PC-9 (cell line): Measurements from ENCODE around the gene FBXL17. TPM values are rescaled to one million over a fixed set of nuclear protein-coding genes. Genes with fewer than 3 reads are reported as not detected.

Source experiments
- BruUV-seq: library from RNA; stranded (reverse); fragments of 400-500 nt; replicated peaks from 2 replicates; lab custom pipeline; 2021; lab: Mats Ljungman, UMichigan
- CTCF ChIA-PET: fragments of 300-600 bp; sonication (Branson Sonifier 250); formaldehyde crosslinking; loops from one replicate; lab custom pipeline; 2022; ENCODE audit warnings: antibody characterized with exemption; lab: Charles Lee
- POLR2A ChIA-PET: fragments of 300-600 bp; sonication (Branson Sonifier 250); formaldehyde crosslinking; loops from one replicate; lab custom pipeline; 2022; ENCODE audit warnings: antibody characterized with exemption; ENCODE audit not compliant: unreplicated experiment; lab: Charles Lee
- DNase-seq, 2 experiments: peaks; one replicate each; pipeline versions ENCODE4 v3.0.0 to v3.0.0-alpha.2; 2015 to 2022; ENCODE audit warnings: mixed read lengths in 1 of 2
- H2AFZ ChIP-seq: fragments of 200-600 bp; sonication (generic); 2 replicates; pipeline ENCODE4 v1.8.1; 2017; ENCODE audit warnings: antibody characterized with exemption
- H3F3A ChIP-seq: fragments of 200-600 bp; sonication (generic); 2 replicates; pipeline ENCODE4 v1.8.1; 2017; ENCODE audit warnings: antibody characterized with exemption, mild to moderate bottlenecking, low read depth; ENCODE audit not compliant: insufficient read depth
- H3K27ac ChIP-seq: fragments of 200-600 bp; sonication (generic); 2 replicates; pipeline ENCODE4 v1.6.1; 2016; ENCODE audit warnings: mixed run types
- H3K27me3 ChIP-seq: fragments of 200-600 bp; sonication (generic); 2 replicates; pipeline ENCODE4 v1.6.1; 2016; ENCODE audit warnings: low read depth, mixed run types; ENCODE audit not compliant: insufficient read depth
- H3K36me3 ChIP-seq: fragments of 200-600 bp; sonication (generic); 2 replicates; pipeline ENCODE4 v1.6.1; 2016; ENCODE audit warnings: low read depth, mixed run types
- H3K4me1 ChIP-seq: fragments of 200-600 bp; sonication (generic); replicated peaks from 2 replicates; pipeline ENCODE4 v1.6.1; 2016; ENCODE audit warnings: mixed run types; ENCODE audit not compliant: insufficient read depth
- H3K4me2 ChIP-seq: fragments of 200-600 bp; sonication (generic); 2 replicates; pipeline ENCODE4 v1.6.1; 2017; ENCODE audit warnings: mixed run types
- H3K4me3 ChIP-seq: fragments of 200-600 bp; sonication (generic); 2 replicates; pipeline ENCODE4 v1.6.1; 2016; ENCODE audit warnings: mixed run types
- H3K79me2 ChIP-seq: fragments of 200-600 bp; sonication (generic); 2 replicates; pipeline ENCODE4 v1.6.1; 2017; ENCODE audit warnings: low read depth, mixed run types
- H3K9me2 ChIP-seq: fragments of 200-600 bp; sonication (generic); 2 replicates; pipeline ENCODE4 v1.8.1; 2017; ENCODE audit warnings: mild to moderate bottlenecking; ENCODE audit not compliant: insufficient read depth
- H3K9me3 ChIP-seq: fragments of 200-600 bp; sonication (generic); 2 replicates; pipeline ENCODE4 v1.8.1; 2016; ENCODE audit warnings: low read depth; ENCODE audit not compliant: insufficient read depth
- H4K20me1 ChIP-seq: fragments of 200-600 bp; sonication (generic); 2 replicates; pipeline ENCODE4 v1.8.1; 2017; ENCODE audit not compliant: insufficient read depth
- EZH2 ChIP-seq: fragments of 200-600 bp; sonication (generic); IDR thresholded peaks from 2 replicates; pipeline ENCODE4 v1.8.0; 2017; ENCODE audit warnings: antibody characterized with exemption, low read depth
- intact Hi-C: fragments of 100-400 bp; cut with micrococcal nuclease; formaldehyde crosslinking; loops from one replicate; pipeline ENCODE4 v1.10.0; 2022; ENCODE audit not compliant: unreplicated experiment
- total RNA-seq: library from RNA; stranded (reverse); gene quantifications from 2 replicates; pipeline ENCODE4 v1.2.3, GENCODE V29; 2021
- TF ChIP-seq, protein P1 (sequence below): fragments of 200-600 bp; sonication (generic); conservative IDR thresholded peaks from 2 replicates; pipeline ENCODE4 v1.6.1; 2017; ENCODE audit warnings: mixed run types, antibody characterized with exemption, mild to moderate bottlenecking, moderate library complexity

FBXL17 gene
- total RNA-seq, 1 experiment from 2014 or later, result 19.5 TPM

DNA sequence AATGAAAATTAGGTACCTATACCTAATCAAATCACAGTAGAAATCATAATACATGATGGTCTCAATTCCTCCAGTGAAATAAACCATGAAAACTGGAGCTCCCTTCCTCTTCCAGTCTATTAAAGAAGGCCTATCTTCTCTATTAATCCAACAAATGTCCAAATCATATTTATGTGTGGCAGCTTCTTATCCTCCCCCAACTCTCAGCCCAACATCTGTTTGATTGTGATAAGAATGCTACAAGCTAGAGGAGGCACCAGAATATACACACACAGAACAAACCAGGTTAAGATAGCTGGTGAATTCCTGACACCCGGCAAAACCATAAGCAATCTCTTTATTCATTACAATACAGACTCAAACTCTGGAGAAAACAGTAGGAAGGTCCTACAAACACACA is 110.8 kb downstream of the FBXL17 start:
- BruUV-seq, result no TSS peak
- Histone ChIP-seq H3K4me3 (no peak overlapping the region), H3K27ac (no peak overlapping the region), H3K4me2 (no peak overlapping the region), H4K20me1 (no peaks in the 10 kb centered on the region), H3K4me1 (no peaks in the 10 kb centered on the region), H3K79me2 (no peaks in the 10 kb centered on the region), H2AFZ (no peak overlapping the region), H3K9me3 (no peaks in the 10 kb centered on the region; the same call in 1 of the 2 replicates), H3K27me3 (no peaks in the 10 kb centered on the region), H3K9me2 (no peaks in the 10 kb centered on the region), H3F3A (no peaks in the 10 kb centered on the region), H3K36me3 (no peaks in the 10 kb centered on the region)
- CTCF ChIA-PET, result no interaction called here
- TF ChIP-seq EZH2, result no peak
- TF ChIP-seq, protein P1, sequence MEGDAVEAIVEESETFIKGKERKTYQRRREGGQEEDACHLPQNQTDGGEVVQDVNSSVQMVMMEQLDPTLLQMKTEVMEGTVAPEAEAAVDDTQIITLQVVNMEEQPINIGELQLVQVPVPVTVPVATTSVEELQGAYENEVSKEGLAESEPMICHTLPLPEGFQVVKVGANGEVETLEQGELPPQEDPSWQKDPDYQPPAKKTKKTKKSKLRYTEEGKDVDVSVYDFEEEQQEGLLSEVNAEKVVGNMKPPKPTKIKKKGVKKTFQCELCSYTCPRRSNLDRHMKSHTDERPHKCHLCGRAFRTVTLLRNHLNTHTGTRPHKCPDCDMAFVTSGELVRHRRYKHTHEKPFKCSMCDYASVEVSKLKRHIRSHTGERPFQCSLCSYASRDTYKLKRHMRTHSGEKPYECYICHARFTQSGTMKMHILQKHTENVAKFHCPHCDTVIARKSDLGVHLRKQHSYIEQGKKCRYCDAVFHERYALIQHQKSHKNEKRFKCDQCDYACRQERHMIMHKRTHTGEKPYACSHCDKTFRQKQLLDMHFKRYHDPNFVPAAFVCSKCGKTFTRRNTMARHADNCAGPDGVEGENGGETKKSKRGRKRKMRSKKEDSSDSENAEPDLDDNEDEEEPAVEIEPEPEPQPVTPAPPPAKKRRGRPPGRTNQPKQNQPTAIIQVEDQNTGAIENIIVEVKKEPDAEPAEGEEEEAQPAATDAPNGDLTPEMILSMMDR, result no peak
- no peak for DNase-seq
- POLR2A ChIA-PET, result no interaction called here
- intact Hi-C loops, result no loop called here

- Histone ChIP-seq H3K79me2 (no peaks in the 10 kb centered on the region), H3K36me3 (no peaks in the 10 kb centered on the region), H3K4me3 (no peak overlapping the region), H4K20me1 (no peaks in the 10 kb centered on the region), H3K9me2 (no peaks in the 10 kb centered on the region), H3K4me2 (no peak overlapping the region), H3K27ac (no peak overlapping the region), H3K9me3 (no peaks in the 10 kb centered on the region; the same call in 1 of the 2 replicates), H2AFZ (no peak overlapping the region), H3F3A (no peaks in the 10 kb centered on the region), H3K27me3 (no peaks in the 10 kb centered on the region), H3K4me1 (no peaks in the 10 kb centered on the region)
- intact Hi-C loops, result no loop called here
- ChIA-PET CTCF (no interaction called here), POLR2A (no interaction called here)
- no TSS peak for BruUV-seq
- TF ChIP-seq, protein P1, result no peak
- TF ChIP-seq EZH2, result no peak
- DNase-seq, result no peak
Observed at GRCh38 chr5:108266242-108266641, 115.7 kb downstream of the FBXL17 start.

DNA sequence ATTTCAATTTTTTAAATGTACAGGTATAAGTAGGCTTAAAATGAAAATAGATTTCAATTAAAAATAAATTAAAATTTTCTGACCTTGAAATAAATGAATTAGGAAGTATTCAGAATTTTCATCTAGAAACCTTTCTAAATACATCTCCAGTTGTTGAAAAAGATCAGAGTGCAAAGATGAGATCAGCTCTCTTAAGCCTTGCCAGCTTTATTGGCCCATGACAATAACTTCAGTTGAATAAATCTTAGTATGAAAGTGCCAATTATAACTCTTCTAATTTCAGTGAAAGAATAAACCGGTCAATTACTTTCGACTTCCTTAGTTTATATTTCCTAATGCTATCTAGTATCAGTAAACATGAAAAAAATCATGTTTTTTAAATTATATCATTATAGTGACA is 117.4 kb downstream of the FBXL17 start:
- Histone ChIP-seq H3K79me2 (no peaks in the 10 kb centered on the region), H3K4me3 (no peak overlapping the region), H3K9me3 (no peaks in the 10 kb centered on the region), H3K27ac (no peak overlapping the region), H3K36me3 (no peaks in the 10 kb centered on the region), H3K4me2 (no peak overlapping the region), H4K20me1 (no peaks in the 10 kb centered on the region), H3F3A (no peaks in the 10 kb centered on the region), H3K27me3 (no peaks in the 10 kb centered on the region), H3K4me1 (no peaks in the 10 kb centered on the region), H3K9me2 (no peaks in the 10 kb centered on the region), H2AFZ (no peak overlapping the region)
- DNase-seq, result no peak
- TF ChIP-seq, protein P1, result no peak
- BruUV-seq, result no TSS peak
- ChIA-PET POLR2A (no interaction called here), CTCF (no interaction called here)
- intact Hi-C loops, result no loop called here
